ENCODE data around the gene CNTNAP2.

Gene CNTNAP2

DNA sequence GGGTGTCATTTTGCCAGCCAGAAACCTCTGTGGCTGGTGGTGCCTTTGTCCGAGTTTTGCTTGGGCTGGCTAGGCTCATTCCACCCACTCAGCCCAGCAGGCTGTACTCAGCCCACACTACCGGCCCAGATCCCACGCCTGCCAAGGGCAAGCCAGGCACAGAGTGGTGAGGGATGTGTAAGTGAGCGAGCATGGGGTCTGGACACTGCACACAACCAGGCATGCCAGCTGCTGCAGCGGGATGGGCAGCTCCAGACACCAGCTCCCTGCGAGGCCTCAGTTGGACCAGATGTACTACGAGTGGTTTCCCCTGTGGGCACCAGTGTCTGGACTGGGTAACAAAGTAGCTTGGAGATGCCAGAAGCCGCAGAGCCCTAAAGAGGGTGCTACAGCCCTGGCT lies 2339.8 kb downstream of the CNTNAP2 start:
- TF ChIP-seq GATA3 (IDR thresholded peaks at IDR 0.05; ENCODE audit: low read depth, low read length): no peak
- no peak for TF ChIP-seq GATA2 (IDR thresholded peaks at IDR 0.05; ENCODE audit: low read depth, low read length)

DNA sequence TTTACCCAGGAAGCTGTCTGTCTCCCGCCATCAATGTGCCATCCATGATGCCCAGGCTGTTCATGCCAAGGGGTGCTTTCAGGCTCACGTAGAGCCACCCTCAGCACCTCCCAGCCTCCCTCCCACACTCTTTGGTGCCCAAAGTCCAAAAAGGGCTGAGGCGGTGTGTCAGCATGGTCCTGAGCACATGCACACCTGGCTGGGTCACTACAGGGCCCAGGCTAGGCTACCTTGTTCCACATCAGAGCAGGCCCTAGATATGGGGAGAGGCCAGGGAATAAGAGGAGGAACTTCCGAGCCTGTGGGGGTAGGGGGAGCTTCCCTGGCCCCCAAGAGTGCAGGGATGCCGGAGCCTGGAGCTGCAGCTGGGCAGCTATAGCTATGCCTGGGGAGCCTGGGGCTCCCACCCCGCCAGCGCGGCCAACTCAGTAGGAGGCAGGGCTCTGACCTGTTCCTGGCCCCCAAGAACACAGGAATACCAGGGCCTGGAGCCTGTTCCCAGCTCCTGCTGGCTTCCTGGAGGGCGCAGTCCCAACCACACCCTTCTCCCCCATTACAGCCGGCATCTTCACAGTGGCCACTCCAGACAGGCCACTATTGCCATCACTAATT lies 2340.8 kb downstream of the CNTNAP2 start:
- TF ChIP-seq GATA2 (IDR thresholded peaks at IDR 0.05; ENCODE audit: low read depth, low read length) (no peak), GATA3 (IDR thresholded peaks at IDR 0.05; ENCODE audit: low read depth, low read length) (no peak)

DNA sequence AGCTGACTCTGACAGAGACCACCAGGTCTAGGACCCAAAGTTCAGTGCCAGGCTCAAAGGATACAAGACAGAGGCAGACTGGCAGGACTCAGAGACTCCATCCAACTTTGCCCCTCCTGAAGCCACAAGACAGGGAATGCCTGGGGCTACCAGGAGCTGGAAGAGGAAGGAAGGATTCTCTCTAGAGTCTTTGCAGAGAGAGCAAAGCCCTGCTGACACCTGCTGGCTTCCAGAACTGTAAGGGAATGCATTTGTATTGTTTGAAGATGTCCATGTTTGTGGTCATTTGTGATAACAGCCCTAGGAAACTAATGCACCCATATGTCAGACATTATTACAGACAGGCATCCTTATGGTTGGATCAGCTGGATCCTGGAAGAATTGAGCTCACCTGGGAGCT lies 2341.7 kb downstream of the CNTNAP2 start:
- TF ChIP-seq GATA2 (IDR thresholded peaks at IDR 0.05; ENCODE audit: low read depth, low read length): no peak
- no peak for TF ChIP-seq GATA3 (IDR thresholded peaks at IDR 0.05; ENCODE audit: low read depth, low read length)

DNA sequence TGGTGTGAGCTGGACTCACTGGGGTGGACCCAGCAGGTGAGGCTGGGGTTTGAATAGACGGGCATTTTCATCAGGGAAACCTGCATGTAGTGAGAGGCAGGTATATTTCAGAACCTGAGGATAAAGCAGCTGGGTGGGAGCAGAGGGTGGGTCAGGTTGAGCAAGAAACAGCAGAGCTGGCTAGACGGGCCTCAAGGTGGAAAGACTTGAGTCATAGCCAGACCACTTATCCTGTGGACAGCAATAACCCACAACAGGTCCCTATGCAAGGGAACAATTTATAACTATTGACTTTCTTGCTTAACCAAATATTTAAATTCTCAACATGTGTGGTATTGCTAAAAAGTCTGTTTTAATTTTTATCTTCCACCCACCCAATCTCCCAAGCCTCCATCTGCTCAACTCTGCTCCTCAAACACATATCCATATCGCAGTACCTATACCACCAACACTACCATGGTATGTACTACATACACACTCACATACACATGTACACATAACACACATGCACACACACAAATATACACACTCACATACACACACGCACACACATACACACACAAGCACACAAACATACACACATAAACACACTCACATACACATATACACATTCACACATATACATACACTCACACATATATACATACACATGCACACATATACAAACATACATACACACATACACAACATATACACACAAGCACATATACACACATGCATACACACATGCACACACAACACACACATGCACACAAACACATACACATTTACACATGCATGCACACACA lies 2345.0 kb downstream of the CNTNAP2 start:
- TF ChIP-seq GATA2 (IDR thresholded peaks at IDR 0.05; ENCODE audit: low read depth, low read length) (no peak), GATA3 (IDR thresholded peaks at IDR 0.05; ENCODE audit: low read depth, low read length) (no peak)

DNA sequence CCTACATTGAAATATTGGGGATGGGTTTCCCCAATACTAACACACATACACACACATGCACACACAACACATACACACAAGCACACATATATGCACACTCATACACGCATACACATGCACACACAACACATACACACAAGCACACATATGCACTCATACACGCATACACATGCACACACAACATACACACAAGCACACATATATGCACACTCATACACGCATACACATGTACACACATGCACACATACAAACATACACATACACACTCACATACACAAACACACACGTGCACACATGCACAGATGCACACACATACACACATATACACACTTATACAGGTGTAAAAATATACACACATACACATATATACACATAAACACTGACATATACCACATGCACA lies 2346.6 kb downstream of the CNTNAP2 start:
- TF ChIP-seq GATA2 (IDR thresholded peaks at IDR 0.05; ENCODE audit: low read depth, low read length): no peak
- no peak for TF ChIP-seq GATA3 (IDR thresholded peaks at IDR 0.05; ENCODE audit: low read depth, low read length)

DNA sequence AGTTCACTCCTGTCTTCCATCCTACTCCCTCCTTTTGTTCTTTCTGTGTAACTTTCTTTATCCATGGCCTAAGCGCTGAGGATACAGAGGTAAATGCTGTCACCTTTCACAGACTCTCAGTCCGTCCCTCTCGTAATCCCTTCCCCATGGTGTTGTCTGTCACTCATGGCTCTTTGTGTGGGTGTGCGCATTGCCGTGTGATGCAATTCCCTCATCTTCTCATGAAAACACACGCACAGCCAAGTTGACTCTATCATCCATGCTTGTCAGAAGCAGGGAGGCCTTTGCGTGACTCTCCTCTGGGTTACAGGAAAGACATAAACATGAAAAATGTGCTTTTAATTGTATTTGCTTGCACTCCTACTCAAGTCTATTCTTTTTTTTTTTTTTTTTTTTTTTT lies 2348.3 kb downstream of the CNTNAP2 start:
- no peak for TF ChIP-seq GATA3 (IDR thresholded peaks at IDR 0.05; ENCODE audit: low read depth, low read length)
- no peak for TF ChIP-seq GATA2 (IDR thresholded peaks at IDR 0.05; ENCODE audit: low read depth, low read length)

DNA sequence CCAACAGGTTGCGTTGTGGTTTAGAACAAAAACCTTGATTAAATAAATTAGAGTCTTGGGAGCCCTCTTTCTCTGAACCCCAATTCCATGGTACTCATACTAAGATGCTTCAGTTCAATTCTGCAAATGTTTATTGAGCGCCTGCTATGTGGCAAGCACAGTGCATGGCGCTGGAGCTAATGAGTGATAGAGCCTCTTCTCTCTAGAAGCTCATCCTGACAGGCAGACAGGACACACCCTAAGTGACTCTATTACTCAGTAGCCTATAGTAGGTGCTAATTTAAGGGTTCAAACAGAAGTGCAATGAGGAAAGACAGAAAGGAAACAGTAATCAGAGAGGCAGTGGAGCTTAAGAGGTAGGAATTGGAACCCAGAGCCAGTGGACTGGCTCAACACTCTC lies 2349.5 kb downstream of the CNTNAP2 start:
- TF ChIP-seq GATA3 (IDR thresholded peaks at IDR 0.05; ENCODE audit: low read depth, low read length) (no peak), GATA2 (IDR thresholded peaks at IDR 0.05; ENCODE audit: low read depth, low read length) (no peak)

DNA sequence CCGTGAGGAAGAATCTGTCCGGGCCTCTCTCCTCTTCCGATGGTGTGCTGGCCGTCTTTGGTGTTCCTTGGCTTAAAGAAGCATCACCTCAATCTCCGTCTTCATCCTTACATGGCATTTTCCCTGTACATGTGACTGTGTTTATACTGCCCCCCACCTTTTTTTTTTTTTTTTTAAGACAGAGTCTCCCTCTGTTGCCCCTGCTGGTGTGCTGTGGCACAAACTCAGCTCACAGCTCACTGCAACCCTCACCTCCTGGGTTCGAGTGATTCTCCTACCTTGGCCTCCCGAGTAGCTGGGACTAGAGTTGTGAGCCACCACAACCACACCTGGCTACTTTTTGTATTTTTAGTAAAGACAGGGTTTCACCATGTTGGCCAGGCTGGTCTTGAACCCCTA lies 2352.1 kb downstream of the CNTNAP2 start:
- TF ChIP-seq GATA3 (IDR thresholded peaks at IDR 0.05; ENCODE audit: low read depth, low read length): no peak
- TF ChIP-seq GATA2 (IDR thresholded peaks at IDR 0.05; ENCODE audit: low read depth, low read length): no peak
